Epithelial cell of esophagus (primary cell): Measurements from ENCODE around the gene AAK1.

Experiments used
- DNase-seq: peaks from one replicate; pipeline ENCODE4 v3.0.0; 2010; ENCODE audit warnings: low read depth
- H3K4me3 ChIP-seq: 2 replicates; pipeline ENCODE4 v1.5.1; 2011; ENCODE audit warnings: mild to moderate bottlenecking, low read length, control low read depth
- CTCF ChIP-seq: IDR thresholded peaks from 2 replicates; pipeline ENCODE4 v1.5.1; 2011; ENCODE audit warnings: low read depth, mild to moderate bottlenecking, low read length, control low read depth, inconsistent platforms; ENCODE audit not compliant: insufficient read depth; ENCODE audit errors: missing control alignments

Gene AAK1

GRCh38 chr2:69685321-69686048, 41.9 kb upstream of the AAK1 start:
- TF ChIP-seq CTCF = no peak
- H3K4me3 ChIP-seq = no peak overlapping the region
- DNase-seq = no peak

GRCh38 chr2:69683170-69683971, 39.8 kb upstream of the AAK1 start:
- TF ChIP-seq CTCF = no peak
- no peak overlapping the region for H3K4me3 ChIP-seq
- peak; percentile 57 for DNase-seq

- H3K4me3 ChIP-seq = no peak overlapping the region
- TF ChIP-seq CTCF = no peak
- DNase-seq = no peak
Observed at GRCh38 chr2:69682525-69682924, 39.0 kb upstream of the AAK1 start.

- no peak for DNase-seq
- H3K4me3 ChIP-seq = no peak overlapping the region
Observed at GRCh38 chr2:69680001-69680675, 36.6 kb upstream of the AAK1 start.

GRCh38 chr2:69677914-69678313, 34.4 kb upstream of the AAK1 start:
- no peak for DNase-seq
- no peak for TF ChIP-seq CTCF
- no peak overlapping the region for H3K4me3 ChIP-seq

More at GRCh38 chr2:69680001-69680675, 36.6 kb upstream of the AAK1 start:
- no peak for TF ChIP-seq CTCF

- TF ChIP-seq CTCF = no peak
- DNase-seq = no peak
Observed at GRCh38 chr2:69676146-69676545, 32.6 kb upstream of the AAK1 start.

More at GRCh38 chr2:69676146-69676545, 32.6 kb upstream of the AAK1 start:
- H3K4me3 ChIP-seq = no peak overlapping the region
